Activated CD8-positive, alpha-beta memory T cell treated with anti-CD3 and anti-CD28 coated beads, Interleukin-2, amount 10 ng/mL, durations not matched to agents 7 days and 5 days (primary cell): ENCODE results near the gene EHD2. TPM values are rescaled to one million over a fixed set of nuclear protein-coding genes. Genes with fewer than 3 reads are reported as not detected.
"Not testable (repeated sequence)": the region's sequence is repeated elsewhere in the genome, so short reads cannot be mapped to it uniquely, and the experiment has no call there.

ENCODE experiments used
- ATAC-seq: fragments of 150-1000 bp; cut with Tn5 transposase; one replicate; pipeline ENCODE4 v1.10.0; 2021; ENCODE audit warnings: moderate library complexity
- CTCF ChIA-PET: fragments of 350-600 bp; sonication (Branson Sonifier 250); formaldehyde crosslinking; loops from one replicate; lab custom pipeline; 2021; ENCODE audit warnings: antibody characterized with exemption; lab: Charles Lee
- DNase-seq: peaks from one replicate; pipeline ENCODE4 v3.0.0-alpha.2; 2020
- H3K27ac Mint-ChIP-seq: one replicate; pipeline ENCODE4 v1.8.0; 2021; ENCODE audit warnings: mild to moderate bottlenecking, mixed read lengths
- H3K27me3 Mint-ChIP-seq: one replicate; pipeline ENCODE4 v1.8.0; 2021; ENCODE audit warnings: mixed read lengths
- H3K36me3 Mint-ChIP-seq: one replicate; pipeline ENCODE4 v1.8.0; 2021; ENCODE audit warnings: mild to moderate bottlenecking, mixed read lengths
- H3K4me1 Mint-ChIP-seq: one replicate; pipeline ENCODE4 v1.8.0; 2021; ENCODE audit warnings: mixed read lengths
- H3K4me3 Mint-ChIP-seq: one replicate; pipeline ENCODE4 v1.8.0; 2021; ENCODE audit warnings: mild to moderate bottlenecking, moderate library complexity, mixed read lengths
- H3K9me3 Mint-ChIP-seq: one replicate; pipeline ENCODE4 v1.8.0; 2022; ENCODE audit warnings: low read depth, mixed read lengths
- total RNA-seq, 2 experiments: library from RNA; stranded (reverse); gene quantifications; one replicate each; pipeline ENCODE4 v1.2.3, GENCODE V29; 2021

The EHD2 gene
- total RNA-seq, 2 experiments from 2014 or later = 0.07 TPM; not detected in 1

- H3K36me3 Mint-ChIP-seq = no peaks in the 10 kb centered on the region
Observed at GRCh38 chr19:47707135-47707925, 5.9 kb upstream of the EHD2 start.

GRCh38 chr19:47711652-47712242 lies 1.5 kb upstream of the EHD2 start:
- no peak overlapping the region for H3K27ac Mint-ChIP-seq
- no peaks in the 10 kb centered on the region for H3K36me3 Mint-ChIP-seq
- H3K4me1 Mint-ChIP-seq = peaks cover 2% of the 10 kb centered on the region
- CTCF ChIA-PET = interaction anchor here (1.0 to 19.1 kb wide), 11 partner anchors 12 to 277 kb away, joined by 3 to 408 read pairs (median 5); partner anchors contain the start of genes KPTN and NOP53
- H3K9me3 Mint-ChIP-seq = no peaks in the 10 kb centered on the region
- H3K27me3 Mint-ChIP-seq = peaks cover 30% of the 10 kb centered on the region
- no peak for ATAC-seq
- H3K4me3 Mint-ChIP-seq = no peak overlapping the region
- DNase-seq = no peak

More at GRCh38 chr19:47707135-47707925, 5.9 kb upstream of the EHD2 start:
- DNase-seq = peak; percentile 85
- Mint-ChIP-seq H3K4me1 (no peaks in the 10 kb centered on the region), H3K9me3 (no peaks in the 10 kb centered on the region), H3K4me3 (no peak overlapping the region), H3K27me3 (peaks cover 8% of the 10 kb centered on the region), H3K27ac (no peak overlapping the region)
- CTCF ChIA-PET = interaction anchor here (0.6 to 19.1 kb wide), 37 partner anchors 9 to 412 kb away, joined by 3 to 408 read pairs (median 4); partner anchors contain the start of genes DHX34, KPTN and NAPA
- ATAC-seq = peak; percentile 95

GRCh38 chr19:47714339-47714738 lies 1.1 kb downstream of the EHD2 start:
- Mint-ChIP-seq H3K36me3 (no peaks in the 10 kb centered on the region), H3K9me3 (no peaks in the 10 kb centered on the region), H3K27me3 (peaks cover 27% of the 10 kb centered on the region), H3K4me1 (peaks cover 2% of the 10 kb centered on the region), H3K27ac (no peak overlapping the region), H3K4me3 (no peak overlapping the region)
- CTCF ChIA-PET = interaction anchor here (0.8 to 5.6 kb wide), 5 partner anchors 9 to 73 kb away, joined by 3 to 51 read pairs (median 13); partner anchors contain the start of gene NOP53
- ATAC-seq = no peak
- DNase-seq = no peak

- CTCF ChIA-PET = interaction anchor here (0.8 to 5.6 kb wide), 4 partner anchors 9 to 278 kb away, joined by 3 to 51 read pairs (median 14); partner anchors contain the start of gene NOP53
- not testable (repeated sequence) for H3K4me1 Mint-ChIP-seq, DNase-seq, H3K27ac Mint-ChIP-seq, H3K9me3 Mint-ChIP-seq, ATAC-seq, H3K36me3 Mint-ChIP-seq, H3K4me3 Mint-ChIP-seq
- H3K27me3 Mint-ChIP-seq = peaks cover 27% of the 10 kb centered on the region
Observed at GRCh38 chr19:47714855-47715254, 1.6 kb downstream of the EHD2 start.

GRCh38 chr19:47716270-47716937 lies 3.2 kb downstream of the EHD2 start:
- Mint-ChIP-seq H3K27me3 (peaks cover 27% of the 10 kb centered on the region), H3K4me1 (peaks cover 2% of the 10 kb centered on the region), H3K4me3 (no peak overlapping the region), H3K36me3 (no peaks in the 10 kb centered on the region), H3K9me3 (no peaks in the 10 kb centered on the region), H3K27ac (no peak overlapping the region)
- DNase-seq (no peak), ATAC-seq (no peak)
- CTCF ChIA-PET = interaction anchor here (0.7 to 5.6 kb wide), 5 partner anchors 9 to 279 kb away, joined by 3 to 51 read pairs (median 3); partner anchors contain the start of gene NOP53

GRCh38 chr19:47718415-47719046 lies 5.3 kb downstream of the EHD2 start:
- H3K27me3 Mint-ChIP-seq = peaks cover 18% of the 10 kb centered on the region
- not testable (repeated sequence) for H3K9me3 Mint-ChIP-seq, H3K4me3 Mint-ChIP-seq, H3K36me3 Mint-ChIP-seq, H3K27ac Mint-ChIP-seq, ATAC-seq, H3K4me1 Mint-ChIP-seq, DNase-seq
- CTCF ChIA-PET = interaction anchor here (0.7 to 1.1 kb wide), 4 partner anchors 10 to 282 kb away, joined by 3 read pairs; no protein-coding TSS in a partner anchor

GRCh38 chr19:47719047-47719859 lies 6.0 kb downstream of the EHD2 start:
- CTCF ChIA-PET = no interaction called here

GRCh38 chr19:47720669-47721422 lies 7.6 kb downstream of the EHD2 start:
- H3K9me3 Mint-ChIP-seq = no peaks in the 10 kb centered on the region
- H3K27me3 Mint-ChIP-seq = peaks cover 2% of the 10 kb centered on the region
- no peaks in the 10 kb centered on the region for H3K4me1 Mint-ChIP-seq
- no peak overlapping the region for H3K27ac Mint-ChIP-seq
- DNase-seq = no peak
- CTCF ChIA-PET = interaction anchor here (0.9 to 1.3 kb wide), 2 partner anchors 8 to 23 kb away, joined by 3 read pairs; partner anchors contain the start of gene EHD2
- no peak overlapping the region for H3K4me3 Mint-ChIP-seq
- H3K36me3 Mint-ChIP-seq = no peaks in the 10 kb centered on the region
- ATAC-seq = no peak

More at GRCh38 chr19:47719047-47719859, 6.0 kb downstream of the EHD2 start:
- Mint-ChIP-seq H3K27me3 (peaks cover 11% of the 10 kb centered on the region), H3K36me3 (no peaks in the 10 kb centered on the region), H3K9me3 (no peaks in the 10 kb centered on the region), H3K4me1 (no peaks in the 10 kb centered on the region), H3K4me3 (no peak overlapping the region), H3K27ac (no peak overlapping the region)
- ATAC-seq (no peak), DNase-seq (no peak)

- H3K4me1 Mint-ChIP-seq = peaks cover 4% of the 10 kb centered on the region
- DNase-seq (no peak), ATAC-seq (no peak)
- CTCF ChIA-PET = interaction anchor here (0.6 to 3.3 kb wide), 9 partner anchors 9 to 294 kb away, joined by 3 to 18 read pairs (median 4); partner anchors contain the start of genes EHD2 and NOP53
- H3K36me3 Mint-ChIP-seq = no peaks in the 10 kb centered on the region
- H3K9me3 Mint-ChIP-seq = no peaks in the 10 kb centered on the region
- H3K27me3 Mint-ChIP-seq = peaks cover 7% of the 10 kb centered on the region
- H3K27ac Mint-ChIP-seq = no peak overlapping the region
- H3K4me3 Mint-ChIP-seq = no peak overlapping the region
Observed at GRCh38 chr19:47723581-47723940, 10.3 kb downstream of the EHD2 start.

- no peaks in the 10 kb centered on the region for H3K36me3 Mint-ChIP-seq
- no peak for ATAC-seq
- H3K9me3 Mint-ChIP-seq = no peaks in the 10 kb centered on the region
- CTCF ChIA-PET = interaction anchor here (0.7 to 1.2 kb wide), 2 partner anchors 289 to 937 kb away, joined by 3 read pairs; no protein-coding TSS in a partner anchor
- peaks cover 15% of the 10 kb centered on the region for H3K4me1 Mint-ChIP-seq
- DNase-seq = no peak
- peaks cover 26% of the 10 kb centered on the region for H3K27me3 Mint-ChIP-seq
- no peak overlapping the region for H3K27ac Mint-ChIP-seq
- H3K4me3 Mint-ChIP-seq = no peak overlapping the region
Observed at GRCh38 chr19:47725759-47726401, 12.7 kb downstream of the EHD2 start.

- Mint-ChIP-seq H3K9me3 (no peaks in the 10 kb centered on the region), H3K27ac (no peak overlapping the region), H3K4me1 (peaks cover 15% of the 10 kb centered on the region), H3K27me3 (peaks cover 28% of the 10 kb centered on the region), H3K4me3 (no peak overlapping the region), H3K36me3 (no peaks in the 10 kb centered on the region)
- CTCF ChIA-PET = interaction anchor here (0.8 kb wide), 1 partner anchor 94 kb away, joined by 5 read pairs; no protein-coding TSS in a partner anchor
- ATAC-seq (no peak), DNase-seq (no peak)
Observed at GRCh38 chr19:47726467-47726866, 13.2 kb downstream of the EHD2 start.
